A549 (cell line): ENCODE results near the gene ADTRP. TPM values are rescaled to one million over a fixed set of nuclear protein-coding genes. Genes with fewer than 3 reads are reported as not detected.

Source experiments
- ATAC-seq, 2 experiments: fragments of 200-7000 bp in 1 of 2; fragments of >200 bp in 1 of 2; cut with Nextera tagmentation in 1 of 2; cut with Tn5 transposase in 1 of 2; 3 replicates each; pipeline versions ENCODE4 v1.8.0 to v1.9.1; 2018 to 2020; ENCODE audit warnings: mild to moderate bottlenecking in 1 of 2, moderate library complexity in 1 of 2
- CTCF ChIA-PET: fragments of 300-600 bp; sonication (Branson Sonifier 250); formaldehyde crosslinking; extraction: SDS; loops from one replicate; lab custom pipeline; 2021; ENCODE audit warnings: antibody characterized with exemption, inconsistent platforms; lab: Yijun Ruan, JAX
- POLR2A ChIA-PET: fragments of 350-600 bp; formaldehyde crosslinking; extraction: SDS; loops from one replicate; lab custom pipeline; 2021; ENCODE audit warnings: antibody characterized with exemption, inconsistent platforms; lab: Yijun Ruan, JAX
- DNase-seq, 2 experiments: peaks; one replicate each; pipeline versions ENCODE4 v3.0.0 to v3.0.0-alpha.2; 2011 to 2016; ENCODE audit warnings: low read depth in 1 of 2, low spot score in 1 of 2
- FAIRE-seq: peaks from 2 replicates; lab custom pipeline; 2011; peaks lifted over from hg19 to GRCh38; lab: Jason Lieb, UNC
- H3K27ac ChIP-seq, 2 experiments: fragments of >200 bp; sonication (Bioruptor Twin); formaldehyde crosslinking; 3 replicates each; pipeline ENCODE4 v1.5.1; 2016 to 2017
- H3K4me1 ChIP-seq: fragments of >200 bp; sonication (Bioruptor Twin); formaldehyde crosslinking; 3 replicates; pipeline ENCODE4 v1.6.1; 2016
- H3K4me2 ChIP-seq: fragments of >200 bp; sonication (Bioruptor Twin); formaldehyde crosslinking; 3 replicates; pipeline ENCODE4 v1.6.1; 2016
- H3K4me3 ChIP-seq: fragments of >200 bp; sonication (Bioruptor Twin); formaldehyde crosslinking; 3 replicates; pipeline ENCODE4 v1.5.1; 2016
- H3K9me3 ChIP-seq: fragments of >200 bp; sonication (Bioruptor Twin); formaldehyde crosslinking; 3 replicates; pipeline ENCODE4 v1.6.1; 2016
- ATOH8 ChIP-seq: fragments of 250-450 bp; sonication (Bioruptor Pico); IDR thresholded peaks from 2 replicates; pipeline ENCODE4 v1.5.0; 2020; ENCODE audit warnings: low read depth, mild to moderate bottlenecking, moderate library complexity
- CEBPB ChIP-seq, 2 experiments: fragments of >200 bp in 1 of 2; sonication (Bioruptor Twin) in 1 of 2; formaldehyde crosslinking in 1 of 2; IDR thresholded peaks; 2 replicates each; pipeline ENCODE4 v1.6.1; 2012 to 2016
- CHD2 ChIP-seq: fragments of 150-350 bp; IDR thresholded peaks from 2 replicates; pipeline ENCODE4 v1.6.1; 2014; ENCODE audit warnings: low read length; ENCODE audit not compliant: partially characterized antibody
- CHD4 ChIP-seq: fragments of 200-600 bp; sonication (generic); IDR thresholded peaks from 2 replicates; pipeline ENCODE4 v1.6.1; 2016; ENCODE audit warnings: antibody characterized with exemption, mild to moderate bottlenecking, borderline replicate concordance
- E2F6 ChIP-seq: IDR thresholded peaks from 2 replicates; pipeline ENCODE4 v1.6.1; 2012; ENCODE audit warnings: low read depth, borderline replicate concordance
- EHMT2 ChIP-seq: fragments of 200-600 bp; sonication (generic); IDR thresholded peaks from 2 replicates; pipeline ENCODE4 v1.6.1; 2016; ENCODE audit warnings: antibody characterized with exemption, low read depth, mild to moderate bottlenecking, moderate library complexity
- EP300 ChIP-seq, 2 experiments: fragments of >200 bp; sonication (Bioruptor Twin); formaldehyde crosslinking; IDR thresholded peaks; 2 replicates in 1 of 2; 3 replicates in 1 of 2; pipeline ENCODE4 v1.6.1; 2016 to 2017
- ESRRA ChIP-seq: fragments of 150-350 bp; IDR thresholded peaks from 2 replicates; pipeline ENCODE4 v1.6.1; 2014; ENCODE audit warnings: mild to moderate bottlenecking, low read length, borderline replicate concordance
- FOSL2 ChIP-seq, 2 experiments: fragments of 450-650 bp in 1 of 2; fragments of >200 bp in 1 of 2; sonication (Bioruptor Twin) in 1 of 2; formaldehyde crosslinking; IDR thresholded peaks; 2 replicates each; pipeline versions ENCODE4 v1.5.0 to v1.6.1; 2016 to 2020; ENCODE audit warnings: mild to moderate bottlenecking in 1 of 2, moderate library complexity in 1 of 2
- HOXA7 ChIP-seq: fragments of 250-450 bp; sonication (Bioruptor Pico); IDR thresholded peaks from 2 replicates; pipeline ENCODE4 v1.5.0; 2020; ENCODE audit warnings: mild to moderate bottlenecking, moderate library complexity
- JUN ChIP-seq, 2 experiments: fragments of >200 bp; sonication (Bioruptor Twin); formaldehyde crosslinking; IDR thresholded peaks; 2 replicates in 1 of 2; 3 replicates in 1 of 2; pipeline ENCODE4 v1.6.1; 2016 to 2017
- JUNB ChIP-seq: fragments of >200 bp; sonication (Bioruptor Twin); formaldehyde crosslinking; IDR thresholded peaks from 2 replicates; pipeline ENCODE4 v1.6.1; 2016
- MAFK ChIP-seq: fragments of 450-650 bp; IDR thresholded peaks from 2 replicates; pipeline ENCODE4 v1.6.1; 2014; ENCODE audit not compliant: partially characterized antibody
- MAX ChIP-seq: IDR thresholded peaks from 2 replicates; pipeline ENCODE4 v1.6.1; 2012
- MYC ChIP-seq: IDR thresholded peaks from 2 replicates; pipeline ENCODE4 v1.6.1; 2012; ENCODE audit warnings: mild to moderate bottlenecking, inconsistent platforms, low read length, improper control_type of control experiment, borderline replicate concordance
- POLR2AphosphoS2 ChIP-seq: conservative IDR thresholded peaks from 2 replicates; pipeline ENCODE4 v1.6.1; 2012; ENCODE audit warnings: low read length, improper control_type of control experiment, inconsistent platforms
- RAD21 ChIP-seq, 2 experiments: fragments of >200 bp in 1 of 2; sonication (Bioruptor Twin) in 1 of 2; formaldehyde crosslinking in 1 of 2; IDR thresholded peaks in 1 of 2; conservative IDR thresholded peaks in 1 of 2; 2 replicates in 1 of 2; 3 replicates in 1 of 2; pipeline ENCODE4 v1.6.1; 2012 to 2018; ENCODE audit warnings: inconsistent platforms in 1 of 2
- REST ChIP-seq: fragments of 200-600 bp; sonication (generic); IDR thresholded peaks from 2 replicates; pipeline ENCODE4 v1.6.1; 2016; ENCODE audit warnings: antibody characterized with exemption, mild to moderate bottlenecking, moderate library complexity
- SREBF2 ChIP-seq: fragments of 450-650 bp; IDR thresholded peaks from 2 replicates; pipeline ENCODE4 v1.6.1; 2014; ENCODE audit warnings: mild to moderate bottlenecking, moderate library complexity
- TP53 ChIP-seq: fragments of 250-450 bp; sonication (Bioruptor Pico); IDR thresholded peaks from 2 replicates; pipeline ENCODE4 v1.5.0; 2021; ENCODE audit warnings: mild to moderate bottlenecking, moderate library complexity
- ZNF302 ChIP-seq: fragments of 250-450 bp; sonication (Bioruptor Pico); IDR thresholded peaks from 2 replicates; pipeline ENCODE4 v1.9.0; 2021; ENCODE audit warnings: inconsistent platforms, mild to moderate bottlenecking, moderate library complexity
- WGBS: methylation state at CpG from one replicate; pipeline ENCODE4 v1.1.6; 2017; ENCODE audit errors: missing lambda C conversion rate; 5-methylcytosine and 5-hydroxymethylcytosine counted together
- polyA plus RNA-seq, 4 experiments: library from polyadenylated mRNA; depleted of rRNA in 3 of 4; stranded (reverse); fragments of >200 nt; fragmentation: RNase III in 1 of 4; extraction: RNeasy Plus Mini Kit Qiagen cat#74134 plus additional on column Dnase treatment in 1 of 4; gene quantifications; 2 replicates in 3 of 4; 3 replicates in 1 of 4; pipeline ENCODE4 v1.2.3, GENCODE V29; 2011 to 2017

Gene ADTRP
- polyA plus RNA-seq, 2 of the 4 experiments (the other 2 are of a cell fraction) = 0.57 to 0.59 TPM

- ATAC-seq (no peak), DNase-seq (no peak), FAIRE-seq (no peak)
- H3K27ac ChIP-seq = no peak overlapping the region
- no peak overlapping the region for H3K4me3 ChIP-seq
- H3K4me2 ChIP-seq = no peak overlapping the region
- CTCF ChIA-PET = no interaction called here
- H3K9me3 ChIP-seq = no peaks in the 10 kb centered on the region
- POLR2A ChIA-PET = no interaction called here
- H3K4me1 ChIP-seq = no peaks in the 10 kb centered on the region
- TF ChIP-seq MAFK (no peak), REST (no peak), MYC (no peak), CHD4 (no peak), CEBPB (IDR thresholded peaks at IDR 0.05) (no peak), ATOH8 (CRISPR knock-in tag) (no peak), ZNF302 (CRISPR knock-in tag) (no peak), MAX (no peak), JUN (IDR thresholded peaks at IDR 0.05) (no peak), FOSL2 (IDR thresholded peaks at IDR 0.05) (no peak), FOSL2 (CRISPR knock-in tag; IDR thresholded peaks at IDR 0.05) (no peak), CHD2 (no peak), EHMT2 (no peak), EP300 (IDR thresholded peaks at IDR 0.05) (no peak), TP53 (no peak), JUNB (no peak), POLR2AphosphoS2 (no peak), E2F6 (no peak), ESRRA (no peak)
- TF ChIP-seq, all 56 proteins: peak for 0
- WGBS = 78% methylated on average over 4 of the region's 4 CpGs
Observed at GRCh38 chr6:11824986-11825385, 46.4 kb upstream of the ADTRP start.

- H3K4me3 ChIP-seq = no peak overlapping the region
- H3K9me3 ChIP-seq = no peaks in the 10 kb centered on the region
- ChIA-PET CTCF (no interaction called here), POLR2A (no interaction called here)
- ATAC-seq = no peak
- no peak for TF ChIP-seq SREBF2
- no peak for TF ChIP-seq HOXA7
- peak; percentile 10 to 12; a peak in 1 of 5 replicates for TF ChIP-seq RAD21 (conservative IDR thresholded peaks at IDR 0.05 in 1 of 2, IDR thresholded peaks at IDR 0.05 in 1 of 2)
- TF ChIP-seq CHD2 = no peak
- no peak for TF ChIP-seq JUN (IDR thresholded peaks at IDR 0.05)
- no peak for TF ChIP-seq CHD4
- H3K4me2 ChIP-seq = no peak overlapping the region
- FAIRE-seq = no peak
- no peaks in the 10 kb centered on the region for H3K4me1 ChIP-seq
- 65% methylated on average over 4 of the region's 5 CpGs for WGBS
- no peak for DNase-seq
- H3K27ac ChIP-seq = no peak overlapping the region
Observed at GRCh38 chr6:11822346-11822745, 43.7 kb upstream of the ADTRP start.
